KG1 (cell line): Measurements from ENCODE around the gene PROSER3.

Source experiments
- DNase-seq: peaks from one replicate; lab custom pipeline; 2025; lab: John Stamatoyannopoulos, UW

PROSER3 gene

DNA sequence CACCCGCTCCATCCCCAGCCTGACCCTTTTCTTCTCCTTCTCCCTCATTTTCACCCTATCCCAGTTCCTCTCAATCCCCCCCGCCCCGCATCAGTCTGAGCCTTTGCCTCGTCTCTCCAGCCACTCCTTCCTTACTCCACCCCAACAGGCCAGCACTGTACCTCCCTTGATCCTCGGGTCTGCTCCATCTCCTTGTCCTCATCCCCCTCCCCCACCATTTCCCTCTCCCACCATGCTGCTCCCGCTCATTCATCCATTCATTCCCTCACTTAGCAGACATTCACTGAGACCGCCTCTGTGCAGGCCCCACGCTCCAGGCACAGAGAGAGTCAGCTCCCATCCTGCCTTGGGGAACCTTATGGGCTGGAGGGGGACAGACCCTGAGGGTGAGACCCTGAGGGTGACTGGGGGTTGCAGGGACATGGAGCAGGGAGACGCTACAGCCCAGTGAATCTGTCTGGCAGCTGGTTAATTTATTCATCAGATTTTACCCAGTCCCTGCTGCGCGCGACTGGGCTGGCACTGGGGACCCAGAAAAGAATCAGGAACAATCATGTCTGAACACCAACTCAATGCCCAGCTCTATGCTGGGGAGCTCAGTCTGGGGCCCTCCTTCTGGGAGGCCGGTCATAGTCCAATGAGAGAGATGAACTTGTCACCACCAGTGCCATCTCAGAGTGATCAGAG lies 18.3 kb downstream of the PROSER3 start:
- no peak for DNase-seq

DNA sequence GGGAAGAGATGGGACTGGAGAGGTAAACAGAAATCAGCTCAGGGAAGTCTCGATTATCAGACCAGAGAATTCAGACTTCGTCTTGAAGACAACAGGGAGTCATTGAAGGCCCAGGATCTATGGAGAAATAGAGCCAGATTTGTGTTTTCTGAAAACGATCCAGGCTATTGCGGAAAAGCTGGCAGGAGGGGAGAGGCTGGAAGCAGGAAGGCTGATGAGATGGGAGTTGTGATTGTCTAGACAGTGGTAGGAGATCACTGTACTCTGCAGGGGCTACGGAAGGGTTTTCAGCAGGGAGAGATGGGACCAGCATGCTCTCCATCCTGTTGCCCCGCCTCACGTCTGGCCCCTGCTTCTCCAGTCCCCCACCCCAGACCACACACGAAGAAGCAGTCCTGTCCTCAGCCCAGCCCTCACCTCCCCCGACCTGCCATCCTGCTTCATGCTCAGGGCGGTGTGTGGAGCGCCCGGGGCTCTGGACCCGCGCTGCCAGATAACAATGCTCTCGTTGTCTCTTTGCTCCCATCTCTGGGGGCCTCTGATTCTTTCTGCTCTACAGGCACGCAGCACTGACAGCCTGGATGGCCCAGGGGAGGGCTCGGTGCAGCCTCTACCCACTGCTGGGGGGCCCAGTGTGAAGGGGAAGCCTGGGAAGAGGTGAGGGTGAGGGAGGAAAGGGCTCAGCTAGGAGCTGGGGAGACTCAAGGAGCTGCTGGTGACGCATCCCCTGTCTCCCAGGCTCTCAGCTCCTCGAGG lies 19.3 kb downstream of the PROSER3 start:
- no peak for DNase-seq

DNA sequence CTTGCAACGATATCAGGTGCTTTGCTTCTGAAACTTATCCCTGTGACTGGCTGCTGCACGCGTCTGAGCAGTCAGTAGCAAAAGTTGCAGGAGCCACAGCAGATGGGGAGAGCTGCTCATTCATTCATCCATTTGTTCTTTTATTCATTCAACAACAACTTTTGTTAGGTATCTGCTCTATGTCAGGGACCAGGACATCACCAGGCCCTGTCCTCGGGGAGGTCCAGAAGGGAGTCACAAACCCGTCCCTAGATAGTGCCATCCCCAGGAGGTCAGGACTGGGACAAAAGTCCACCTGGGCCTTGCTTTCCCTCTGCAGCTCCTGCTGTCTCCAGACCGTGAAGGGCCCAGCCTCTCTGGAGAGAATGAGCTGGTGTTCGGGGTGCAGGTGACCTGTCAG lies 20.0 kb downstream of the PROSER3 start:
- no peak for DNase-seq

DNA sequence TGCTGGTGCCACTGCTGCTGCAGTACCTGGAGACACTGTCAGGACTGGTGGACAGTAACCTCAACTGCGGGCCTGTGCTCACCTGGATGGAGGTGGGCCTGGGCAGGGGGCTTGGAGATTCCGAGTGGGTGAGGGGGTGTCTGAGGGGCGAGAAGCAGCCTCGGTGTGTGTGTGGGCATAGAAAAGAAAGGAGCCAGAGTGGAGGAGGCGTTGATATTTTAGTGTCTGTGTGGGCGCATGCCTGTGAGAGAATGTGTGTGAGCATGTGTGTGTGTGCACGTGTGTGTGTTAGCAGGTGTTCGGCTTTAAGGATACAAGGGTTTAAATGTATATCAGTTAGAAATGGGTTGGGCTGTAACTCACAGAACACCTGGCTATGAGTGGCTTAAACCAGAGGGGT lies 21.1 kb downstream of the PROSER3 start:
- no peak for DNase-seq

DNA sequence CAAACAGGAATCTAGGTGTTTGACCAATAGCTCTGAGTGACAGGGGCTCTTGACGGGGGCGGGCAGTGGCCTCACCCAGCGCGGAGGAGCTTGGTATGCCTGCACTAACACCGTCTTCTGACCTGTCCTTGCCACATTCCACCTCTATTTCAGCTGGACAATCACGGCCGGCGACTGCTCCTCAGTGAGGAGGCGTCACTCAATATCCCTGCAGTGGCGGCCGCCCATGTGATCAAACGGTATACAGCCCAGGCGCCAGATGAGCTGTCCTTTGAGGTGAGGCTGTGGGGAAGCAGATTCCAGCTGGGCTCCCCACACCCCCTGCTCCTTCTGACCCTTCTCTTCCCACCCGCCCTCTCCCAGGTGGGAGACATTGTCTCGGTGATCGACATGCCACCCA lies 22.1 kb downstream of the PROSER3 start:
- DNase-seq: no peak

DNA sequence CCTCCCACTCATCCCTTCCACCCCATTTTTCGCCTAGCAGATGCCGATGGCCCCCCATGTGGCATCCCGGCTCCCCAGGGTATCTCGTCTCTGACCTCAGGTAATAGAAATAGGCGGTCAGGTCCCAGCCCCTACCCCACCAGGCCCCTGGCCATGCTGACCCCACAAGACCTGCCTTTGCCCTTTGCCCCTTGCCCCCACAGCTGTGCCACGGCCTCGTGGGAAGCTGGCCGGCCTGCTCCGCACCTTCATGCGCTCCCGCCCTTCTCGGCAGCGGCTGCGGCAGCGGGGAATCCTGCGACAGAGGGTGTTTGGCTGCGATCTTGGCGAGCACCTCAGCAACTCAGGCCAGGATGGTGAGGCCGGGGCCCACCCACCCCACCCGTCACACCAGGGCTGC lies 22.7 kb downstream of the PROSER3 start:
- no peak for DNase-seq

DNA sequence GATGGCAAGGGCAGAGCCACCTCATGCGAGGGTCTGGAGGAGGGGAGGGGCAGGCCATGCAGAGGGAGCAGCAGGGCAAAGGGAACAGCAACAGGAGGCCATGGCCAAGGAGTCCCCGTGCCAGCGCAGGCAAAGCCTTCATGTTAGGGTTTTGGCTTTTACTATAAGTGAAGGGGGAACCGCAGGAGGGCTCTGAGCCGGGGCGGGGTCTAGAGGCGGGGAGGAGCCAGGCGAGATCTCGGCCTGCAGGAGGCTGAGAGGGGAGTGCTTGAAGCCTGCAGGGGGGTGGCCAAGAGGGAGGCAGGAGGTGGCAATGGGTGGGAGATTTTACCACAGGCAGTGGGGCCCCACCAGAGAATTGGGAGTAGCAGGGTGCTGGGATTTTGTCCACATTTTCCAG lies 23.7 kb downstream of the PROSER3 start:
- DNase-seq: no peak

DNA sequence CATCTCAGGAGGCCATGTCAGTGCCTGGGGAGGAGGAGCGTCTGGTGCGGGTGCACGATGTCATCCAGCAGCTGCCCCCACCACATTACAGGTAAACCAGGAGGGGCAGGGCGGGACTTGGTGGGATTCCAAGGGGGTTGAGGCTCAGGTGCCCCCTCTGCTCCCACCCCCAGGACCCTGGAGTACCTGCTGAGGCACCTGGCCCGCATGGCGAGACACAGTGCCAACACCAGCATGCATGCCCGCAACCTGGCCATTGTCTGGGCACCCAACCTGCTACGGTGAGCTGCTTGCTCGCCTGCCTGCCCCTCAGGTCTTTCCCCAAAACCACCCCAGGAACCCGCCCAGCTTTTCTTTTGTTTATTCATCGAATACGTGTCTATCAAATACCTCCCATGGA lies 24.6 kb downstream of the PROSER3 start:
- DNase-seq: no peak

DNA sequence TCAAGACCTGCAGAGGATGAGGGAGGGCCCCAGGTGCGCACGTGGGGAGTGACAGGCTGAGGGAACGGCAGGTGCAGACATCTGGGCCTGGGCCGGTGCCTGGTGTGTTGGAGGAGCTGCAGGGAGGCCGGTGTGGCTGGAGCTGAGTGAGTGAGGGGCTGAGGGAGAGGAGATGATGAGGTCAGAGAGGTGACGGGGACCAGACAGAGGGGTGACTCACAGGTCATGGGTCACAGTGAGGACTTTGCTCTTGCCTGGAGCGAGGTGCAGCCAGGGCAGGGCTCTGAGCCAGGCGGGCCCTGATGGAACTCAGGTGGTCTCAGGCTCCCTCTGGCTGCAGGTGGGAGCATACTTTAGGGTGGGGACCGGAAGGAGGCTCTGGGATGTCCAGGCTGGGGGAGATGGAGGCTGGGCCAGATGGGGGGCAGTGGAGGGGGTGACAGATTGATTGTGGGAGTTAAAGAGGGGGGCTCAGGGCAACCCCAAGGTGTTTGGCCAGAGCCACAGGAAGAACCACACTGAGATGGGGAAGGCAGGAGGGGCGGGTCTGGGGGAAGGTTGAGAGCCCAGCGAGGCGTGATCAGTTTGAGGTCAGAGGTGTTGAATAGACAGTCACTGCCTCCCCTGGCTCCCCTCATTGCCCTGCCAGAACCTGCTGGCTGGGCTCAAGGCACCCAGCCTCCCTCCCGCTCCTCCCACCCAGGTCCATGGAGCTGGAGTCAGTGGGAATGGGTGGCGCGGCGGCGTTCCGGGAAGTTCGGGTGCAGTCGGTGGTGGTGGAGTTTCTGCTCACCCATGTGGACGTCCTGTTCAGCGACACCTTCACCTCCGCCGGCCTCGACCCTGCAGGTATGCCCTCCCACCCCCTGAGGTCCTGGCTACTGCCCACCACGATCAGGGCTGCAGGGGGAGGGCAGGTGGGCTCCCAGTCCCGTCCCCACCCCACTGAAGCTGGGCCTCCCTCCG lies 25.8 kb downstream of the PROSER3 start:
- no peak for DNase-seq

DNA sequence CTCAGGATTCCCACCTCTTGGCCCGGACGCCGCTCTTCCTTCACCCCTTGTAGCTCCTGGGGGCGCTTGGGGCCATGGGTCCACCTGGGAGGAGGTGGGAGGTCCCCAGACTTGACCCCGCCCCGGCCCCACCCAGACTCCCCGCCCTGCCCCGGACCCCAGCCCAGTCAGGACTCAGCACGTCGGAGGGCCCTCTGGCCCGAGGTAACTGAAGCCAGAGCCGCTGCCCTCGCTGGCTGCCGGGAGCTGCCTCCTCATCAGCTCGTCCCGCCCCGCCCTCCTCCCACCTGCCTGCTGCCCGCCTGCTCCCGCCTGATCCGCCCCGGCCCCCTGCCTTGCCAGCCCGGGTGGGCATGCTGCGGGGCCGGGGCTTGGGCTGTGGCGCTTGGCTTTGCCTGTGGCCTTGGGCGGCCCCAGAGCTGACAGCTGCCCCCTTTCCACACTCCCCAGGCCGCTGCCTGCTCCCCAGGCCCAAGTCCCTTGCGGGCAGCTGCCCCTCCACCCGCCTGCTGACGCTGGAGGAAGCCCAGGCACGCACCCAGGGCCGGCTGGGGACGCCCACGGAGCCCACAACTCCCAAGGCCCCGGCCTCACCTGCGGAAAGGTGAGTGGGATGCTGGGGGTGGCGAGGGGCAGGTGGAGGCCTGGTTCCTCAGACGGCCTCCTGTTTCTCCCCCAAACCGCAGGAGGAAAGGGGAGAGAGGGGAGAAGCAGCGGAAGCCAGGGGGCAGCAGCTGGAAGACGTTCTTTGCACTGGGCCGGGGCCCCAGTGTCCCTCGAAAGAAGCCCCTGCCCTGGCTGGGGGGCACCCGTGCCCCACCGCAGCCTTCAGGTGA lies 26.7 kb downstream of the PROSER3 start:
- DNase-seq: no peak

DNA sequence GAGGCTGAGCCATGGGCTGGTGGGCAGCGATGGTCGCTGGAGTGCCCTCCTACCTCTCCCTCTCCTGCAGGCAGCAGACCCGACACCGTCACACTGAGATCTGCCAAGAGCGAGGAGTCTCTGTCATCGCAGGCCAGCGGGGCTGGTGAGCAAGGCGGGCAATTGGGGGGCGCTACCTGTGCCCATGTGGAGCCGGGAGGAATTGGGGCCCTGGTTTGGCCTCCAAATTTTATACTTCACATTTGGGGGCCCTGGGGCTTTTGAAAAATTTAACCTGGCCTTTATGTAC lies 27.3 kb downstream of the PROSER3 start:
- no peak for DNase-seq

DNA sequence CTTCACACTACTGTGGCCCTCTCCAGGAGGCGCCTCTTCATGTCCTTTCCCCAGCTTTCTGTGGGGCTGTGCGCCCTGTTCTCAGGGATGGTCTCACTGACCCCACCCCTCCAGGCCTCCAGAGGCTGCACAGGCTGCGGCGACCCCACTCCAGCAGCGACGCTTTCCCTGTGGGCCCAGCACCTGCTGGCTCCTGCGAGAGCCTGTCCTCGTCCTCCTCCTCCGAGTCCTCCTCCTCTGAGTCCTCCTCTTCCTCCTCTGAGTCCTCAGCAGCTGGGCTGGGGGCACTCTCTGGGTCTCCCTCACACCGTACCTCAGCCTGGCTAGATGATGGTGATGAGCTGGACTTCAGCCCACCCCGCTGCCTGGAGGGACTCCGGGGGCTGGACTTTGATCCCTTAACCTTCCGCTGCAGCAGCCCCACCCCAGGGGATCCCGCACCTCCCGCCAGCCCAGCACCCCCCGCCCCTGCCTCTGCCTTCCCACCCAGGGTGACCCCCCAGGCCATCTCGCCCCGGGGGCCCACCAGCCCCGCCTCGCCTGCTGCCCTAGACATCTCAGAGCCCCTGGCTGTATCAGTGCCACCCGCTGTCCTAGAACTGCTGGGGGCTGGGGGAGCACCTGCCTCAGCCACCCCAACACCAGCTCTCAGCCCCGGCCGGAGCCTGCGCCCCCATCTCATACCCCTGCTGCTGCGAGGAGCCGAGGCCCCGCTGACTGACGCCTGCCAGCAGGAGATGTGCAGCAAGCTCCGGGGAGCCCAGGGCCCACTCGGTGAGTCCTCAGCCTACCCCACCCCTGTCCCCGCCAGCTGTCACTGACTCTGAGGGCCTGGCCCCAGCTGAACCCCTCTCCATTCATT lies 28.6 kb downstream of the PROSER3 start:
- no peak for DNase-seq

DNA sequence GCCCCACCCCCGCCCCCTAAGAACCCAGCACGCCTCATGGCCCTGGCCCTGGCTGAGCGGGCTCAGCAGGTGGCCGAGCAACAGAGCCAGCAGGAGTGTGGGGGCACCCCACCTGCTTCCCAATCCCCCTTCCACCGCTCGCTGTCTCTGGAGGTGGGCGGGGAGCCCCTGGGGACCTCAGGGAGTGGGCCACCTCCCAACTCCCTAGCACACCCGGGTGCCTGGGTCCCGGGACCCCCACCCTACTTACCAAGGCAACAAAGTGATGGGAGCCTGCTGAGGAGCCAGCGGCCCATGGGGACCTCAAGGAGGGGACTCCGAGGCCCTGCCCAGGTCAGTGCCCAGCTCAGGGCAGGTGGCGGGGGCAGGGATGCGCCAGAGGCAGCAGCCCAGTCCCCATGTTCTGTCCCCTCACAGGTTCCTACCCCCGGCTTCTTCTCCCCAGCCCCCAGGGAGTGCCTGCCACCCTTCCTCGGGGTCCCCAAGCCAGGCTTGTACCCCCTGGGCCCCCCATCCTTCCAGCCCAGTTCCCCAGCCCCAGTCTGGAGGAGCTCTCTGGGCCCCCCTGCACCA lies 29.3 kb downstream of the PROSER3 start:
- DNase-seq: no peak

DNA sequence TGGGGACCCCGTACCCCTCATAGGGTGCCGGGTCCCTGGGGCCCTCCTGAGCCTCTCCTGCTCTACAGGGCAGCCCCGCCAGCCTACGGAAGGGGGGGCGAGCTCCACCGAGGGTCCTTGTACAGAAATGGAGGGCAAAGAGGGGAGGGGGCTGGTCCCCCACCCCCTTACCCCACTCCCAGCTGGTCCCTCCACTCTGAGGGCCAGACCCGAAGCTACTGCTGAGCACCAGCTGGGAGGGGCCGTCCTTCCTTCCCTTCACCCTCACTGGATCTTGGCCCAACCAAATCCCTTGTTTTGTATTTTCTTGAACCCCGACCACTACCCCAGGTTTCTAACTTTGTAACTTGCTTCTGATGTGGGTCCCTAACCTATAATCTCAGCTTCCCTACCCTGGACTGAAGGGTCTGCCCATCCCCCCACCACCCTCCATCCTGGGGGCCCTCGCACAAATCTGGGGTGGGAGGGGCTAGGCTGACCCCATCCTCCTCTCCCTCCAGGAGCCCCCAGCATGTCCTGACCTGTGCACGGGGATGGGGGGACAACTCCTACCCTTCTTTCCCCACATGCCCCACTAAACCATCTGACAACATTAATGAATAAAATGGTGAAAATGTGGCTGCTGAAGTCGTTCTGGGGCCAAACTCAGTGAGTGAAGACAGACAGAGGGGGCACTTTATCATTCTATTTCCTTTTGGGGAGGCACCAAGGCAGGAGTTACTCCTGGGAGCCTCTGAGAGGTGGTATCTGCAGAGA lies 30.4 kb downstream of the PROSER3 start:
- DNase-seq: no peak

DNA sequence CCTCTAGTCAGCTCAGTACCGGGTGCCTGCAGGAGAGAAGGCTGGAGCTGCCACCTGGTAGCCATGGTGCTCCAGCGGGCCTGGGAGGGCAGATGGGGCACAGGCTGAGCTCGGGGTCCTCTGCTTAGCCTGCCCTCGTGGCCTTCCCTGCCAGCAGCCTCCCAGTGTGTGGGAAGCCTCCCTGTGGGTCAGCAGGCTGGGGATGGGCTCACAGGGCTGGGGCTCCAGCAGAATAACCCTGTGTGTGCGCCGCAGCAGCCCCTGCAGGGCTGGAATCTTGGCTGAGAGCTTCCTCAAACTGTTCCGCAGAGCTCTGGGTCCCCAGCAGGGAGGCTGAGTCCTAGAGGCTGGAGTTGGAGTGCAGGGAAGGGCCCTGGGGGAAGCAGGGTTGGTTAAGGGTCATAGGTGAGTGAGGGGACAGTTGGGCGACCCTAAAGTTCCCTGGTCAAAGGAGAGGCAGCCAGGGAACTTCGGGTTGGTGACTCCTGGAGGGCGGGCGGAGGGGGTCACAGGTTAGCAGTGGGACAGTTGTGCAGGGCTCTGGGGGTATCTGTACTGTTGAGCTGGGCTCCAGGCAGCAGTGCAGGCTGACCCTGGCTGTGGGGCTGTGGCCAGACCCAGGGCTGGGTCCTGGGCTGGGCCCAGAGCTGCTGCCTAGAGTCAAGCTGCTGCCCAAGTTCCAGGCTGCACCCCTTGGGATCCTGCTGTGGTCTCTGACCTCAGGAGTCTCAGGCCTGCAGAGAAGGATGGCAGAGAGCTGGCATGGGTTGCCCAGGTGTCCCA lies 31.4 kb downstream of the PROSER3 start:
- no peak for DNase-seq

DNA sequence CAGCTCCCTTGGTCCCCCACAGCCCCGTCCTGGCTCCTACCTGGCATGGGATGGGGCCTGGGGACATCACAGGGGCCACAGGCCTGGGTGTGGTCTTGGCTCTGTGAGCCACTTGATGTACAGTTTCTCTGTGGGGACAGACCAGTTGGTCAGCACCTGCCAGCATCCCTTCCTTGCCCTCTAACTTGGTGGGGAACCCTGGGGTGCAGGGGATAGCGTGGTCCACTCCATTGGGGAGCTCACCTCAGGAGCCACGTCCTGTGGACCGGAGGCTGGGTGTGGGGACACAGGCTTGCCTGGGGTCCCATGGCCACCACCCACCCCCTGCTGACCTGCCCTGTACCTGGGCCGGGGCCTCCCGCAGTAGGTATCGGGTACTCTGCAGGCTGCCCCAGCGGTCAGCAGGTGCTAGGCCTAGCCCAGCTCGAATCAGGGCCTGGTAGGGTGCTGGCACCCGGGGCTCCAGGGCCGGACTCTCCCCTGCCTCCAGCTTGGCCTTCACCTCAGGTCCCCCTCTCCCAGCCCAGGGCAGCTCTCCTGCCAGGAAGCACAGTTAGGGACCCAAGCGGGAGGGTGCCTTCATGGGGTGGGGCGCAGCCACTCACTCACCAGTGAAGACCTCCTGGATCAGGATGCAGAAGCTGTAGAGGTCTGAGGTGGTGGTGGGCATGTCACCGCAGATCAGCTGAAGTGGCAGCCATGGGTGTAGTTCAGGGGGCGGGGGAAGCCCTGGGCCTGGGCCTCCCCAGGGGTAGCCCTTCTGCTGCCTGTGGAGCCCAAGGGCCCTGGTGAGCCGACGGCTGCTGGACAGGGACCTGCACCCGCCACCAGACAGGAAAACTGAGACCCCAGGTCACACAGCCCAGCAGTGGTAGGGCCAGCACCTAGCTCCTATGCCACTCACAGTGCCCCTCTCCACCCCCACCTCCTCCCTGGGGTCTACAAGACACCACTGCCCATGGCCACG lies 32.3 kb downstream of the PROSER3 start:
- DNase-seq: no peak

DNA sequence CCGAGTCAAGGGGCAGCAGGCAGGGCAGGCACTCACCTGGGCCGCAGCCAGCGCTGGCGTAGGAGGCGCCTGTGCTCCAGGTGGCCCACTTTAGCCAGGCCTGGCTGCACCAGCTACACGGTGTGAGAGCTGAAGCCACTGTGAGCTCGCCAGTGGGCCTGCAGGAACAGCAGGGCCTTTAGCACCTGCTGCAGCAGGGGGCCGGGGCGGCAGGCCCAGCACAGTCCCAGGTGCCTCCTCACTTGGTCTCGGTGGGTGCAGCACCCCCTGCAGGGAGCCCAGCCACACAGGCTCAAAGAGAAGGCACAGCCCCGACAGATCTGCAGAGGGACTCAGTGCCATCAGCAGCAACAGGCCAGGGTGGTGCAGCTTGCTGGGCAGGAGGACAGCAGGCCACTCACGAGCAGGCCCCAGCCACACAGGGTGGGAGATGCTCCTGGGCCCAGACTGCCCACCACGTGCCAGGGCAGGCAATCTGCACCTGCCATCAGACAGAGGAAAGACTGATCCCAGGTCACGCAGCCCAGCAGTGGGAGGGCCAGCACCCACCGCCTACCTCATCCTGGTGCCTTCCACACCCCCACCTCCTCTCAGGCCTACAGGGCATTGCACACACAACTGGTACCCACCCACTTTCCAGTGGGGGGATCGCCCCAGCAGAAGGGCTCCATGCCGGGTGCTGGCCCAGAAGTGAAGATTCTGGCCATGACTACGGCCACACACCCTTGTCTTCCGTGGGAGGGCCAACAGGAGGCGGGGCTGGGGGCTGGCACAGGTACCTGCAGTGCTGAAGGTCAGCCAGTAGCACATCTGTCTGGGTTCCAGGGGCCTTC lies 33.2 kb downstream of the PROSER3 start:
- no peak for DNase-seq
